ENCODE measurements around the gene LRP10.

DNA sequence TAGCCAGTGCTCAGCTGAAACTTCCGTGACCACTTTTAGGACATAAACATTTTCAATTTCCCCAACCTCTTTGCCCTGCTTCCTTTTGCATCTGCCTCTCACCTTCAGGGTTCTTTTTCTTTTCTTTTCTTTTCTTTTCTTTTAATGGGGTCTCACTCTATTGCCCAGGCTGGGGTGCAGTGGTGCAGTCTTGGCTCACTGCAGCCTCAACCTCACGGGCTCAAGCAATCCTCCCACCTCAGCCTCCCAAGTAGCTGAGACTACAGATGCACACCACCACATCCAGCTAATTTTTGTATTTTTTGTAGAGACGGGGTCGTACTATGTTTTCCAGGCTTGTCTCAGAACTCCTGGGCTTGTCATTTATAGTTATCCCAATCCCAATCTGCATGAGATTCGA, 4.7 kb upstream of the LRP10 start:
- TF ChIP-seq ELK1 (IDR thresholded peaks at IDR 0.05; ENCODE audit: low read depth, low read length) (no peak), RFX5 (IDR thresholded peaks at IDR 0.05) (no peak), RAD21 (conservative IDR thresholded peaks at IDR 0.05 in 1 of 2, IDR thresholded peaks at IDR 0.05 in 1 of 2) (no peak), ESRRA (IDR thresholded peaks at IDR 0.05; ENCODE audit: borderline replicate concordance, low read length) (no peak), CTCF (IDR thresholded peaks at IDR 0.05) (no peak), POLR2AphosphoS2 (conservative IDR thresholded peaks at IDR 0.05; ENCODE audit: low read length) (no peak), RARB (CRISPR knock-in tag; IDR thresholded peaks at IDR 0.05) (no peak), FOXS1 (CRISPR knock-in tag; IDR thresholded peaks at IDR 0.05) (no peak), CHD4 (IDR thresholded peaks at IDR 0.05; ENCODE audit: borderline replicate concordance) (no peak), EP300 (IDR thresholded peaks at IDR 0.05) (no peak), KDM1A (IDR thresholded peaks at IDR 0.05; ENCODE audit: low read depth) (no peak), REST (IDR thresholded peaks at IDR 0.05) (no peak)

Data from A549 (cell line).